Measurements from ENCODE around the gene HOXC4. TPM values are rescaled to one million over a fixed set of nuclear protein-coding genes. Genes with fewer than 3 reads are reported as not detected.

Gene HOXC4
- total RNA-seq, 4 donors from 2014 or later, result 0.69 to 5.7 (median 2.7) TPM

DNA sequence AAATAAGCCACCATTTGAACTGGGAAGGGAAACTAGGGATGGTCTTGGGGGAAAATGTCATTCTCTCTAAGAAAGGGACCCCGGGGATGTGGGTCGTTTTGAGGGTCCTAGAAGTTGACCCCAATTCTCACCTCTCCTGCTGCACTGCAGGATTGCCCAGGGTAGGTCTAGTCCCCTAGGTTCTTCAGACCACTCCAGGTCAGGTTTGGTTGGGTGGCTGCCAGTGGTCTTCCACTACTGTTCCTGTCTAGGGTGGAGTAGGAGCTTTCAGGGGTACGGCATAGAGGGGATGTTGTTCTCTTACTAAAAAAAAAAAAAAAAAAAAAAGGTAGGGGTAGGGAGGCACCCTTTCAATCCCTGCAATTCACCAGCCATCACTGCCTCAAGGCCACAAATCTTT, 37.6 kb upstream of the HOXC4 start:
- 0 to 14% methylated on average over 1 to 2 of the region's 3 CpGs for WGBS, 2 donors (ENCODE audit: low coverage in 1 of 2)
- TF ChIP-seq POLR2AphosphoS5 (IDR thresholded peaks at IDR 0.05) (no peak), EP300 (IDR thresholded peaks at IDR 0.05) (no peak)
- no peak for ATAC-seq
- peaks cover 99% of the 10 kb centered on the region for H3K27me3 ChIP-seq
- no peaks in the 10 kb centered on the region for H3K9me3 ChIP-seq
- H3K4me3 ChIP-seq, result no peak overlapping the region
- no peaks in the 10 kb centered on the region for H3K36me3 ChIP-seq
- no peak overlapping the region for H3K27ac ChIP-seq
- H3K4me1 ChIP-seq, result peaks cover 0 to 56% (median 14%) of the 10 kb centered on the region in 3 donors

- H3K9me3 ChIP-seq, result no peaks in the 10 kb centered on the region
- H3K27ac ChIP-seq, result no peak overlapping the region
- peak overlapping the region in 1 of 2 donors; percentile 54 for H3K4me3 ChIP-seq
- H3K36me3 ChIP-seq, result no peaks in the 10 kb centered on the region
- H3K4me1 ChIP-seq, result peaks cover 0 to 51% (median 14%) of the 10 kb centered on the region in 3 donors
- peaks cover 99% of the 10 kb centered on the region for H3K27me3 ChIP-seq
- ATAC-seq, result no peak
- 4 to 9% methylated on average over 4 to 12 of the region's 25 CpGs for WGBS, 2 donors (ENCODE audit: low coverage in 1 of 2)
- no peak for TF ChIP-seq EP300 (IDR thresholded peaks at IDR 0.05)
- TF ChIP-seq CTCF (IDR thresholded peaks at IDR 0.05), result no peak
- no peak for TF ChIP-seq POLR2AphosphoS5 (IDR thresholded peaks at IDR 0.05)
- no peak for TF ChIP-seq POLR2A (IDR thresholded peaks at IDR 0.05)
These were observed 37.1 kb upstream of the HOXC4 start for GRCh38 chr12:54016478-54016964.

GRCh38 chr12:54017027-54017788, 36.4 kb upstream of the HOXC4 start:
- Histone ChIP-seq H3K27ac (peak overlapping the region in 2 of 4 donors; percentile 51 to 72), H3K36me3 (no peaks in the 10 kb centered on the region), H3K4me1 (peaks cover 0 to 48% (median 14%) of the 10 kb centered on the region in 3 donors), H3K9me3 (no peaks in the 10 kb centered on the region), H3K27me3 (peaks cover 99% of the 10 kb centered on the region), H3K4me3 (peak overlapping the region; percentile 25 to 54)
- WGBS, 2 donors (ENCODE audit: low coverage in 1 of 2), result 5% methylated on average over 10 to 20 of the region's 24 CpGs
- ATAC-seq, result peak; percentile 18
- TF ChIP-seq EP300 (IDR thresholded peaks at IDR 0.05) (no peak), POLR2AphosphoS5 (IDR thresholded peaks at IDR 0.05) (no peak), CTCF (IDR thresholded peaks at IDR 0.05) (no peak), POLR2A (IDR thresholded peaks at IDR 0.05) (no peak)

- peaks cover 99% of the 10 kb centered on the region for H3K27me3 ChIP-seq
- H3K27ac ChIP-seq, result peak overlapping the region in 3 of 4 donors; percentile 41 to 72 (median 51)
- WGBS, 2 donors (ENCODE audit: low coverage in 1 of 2), result no CpG with 5 or more reads among the region's 34 CpGs
These were observed 35.7 kb upstream of the HOXC4 start for GRCh38 chr12:54017878-54018467.

More at GRCh38 chr12:54017878-54018467, 35.7 kb upstream of the HOXC4 start:
- Histone ChIP-seq H3K4me1 (peaks cover 0 to 48% (median 14%) of the 10 kb centered on the region in 3 donors), H3K36me3 (no peaks in the 10 kb centered on the region), H3K9me3 (no peaks in the 10 kb centered on the region), H3K4me3 (peak overlapping the region; percentile 25 to 54)
- no peak for TF ChIP-seq EP300 (IDR thresholded peaks at IDR 0.05)
- peak in 1 of 4 experiments; percentile 34 for TF ChIP-seq CTCF (IDR thresholded peaks at IDR 0.05)
- TF ChIP-seq POLR2AphosphoS5 (IDR thresholded peaks at IDR 0.05), result peak; percentile 31
- no peak for TF ChIP-seq POLR2A (IDR thresholded peaks at IDR 0.05)
- ATAC-seq, result peak; percentile 83
